Prostate gland (tissue), 2 donors: Measurements from ENCODE around the gene L1CAM. TPM values are rescaled to one million over a fixed set of nuclear protein-coding genes. Genes with fewer than 3 reads are reported as not detected.

Experiments
- DNase-seq: peaks from one replicate; pipeline ENCODE4 v3.0.0-alpha.2; 2019; ENCODE audit warnings: low spot score
- H3K27ac ChIP-seq, 2 donors: fragments of 200-600 bp; sonication (generic); 2 replicates each; pipeline ENCODE4 v1.5.1; 2017 to 2019
- H3K27me3 ChIP-seq: fragments of 200-600 bp; sonication (generic); replicated peaks from 2 replicates; pipeline ENCODE4 v1.5.1; 2019; ENCODE audit not compliant: insufficient read depth
- H3K36me3 ChIP-seq, 2 donors: fragments of 200-600 bp; sonication (generic); 1 replicate in 1 of 2; 2 replicates in 1 of 2; pipeline versions ENCODE4 v1.5.1 to v1.8.1; 2017 to 2019
- H3K4me1 ChIP-seq: fragments of 200-600 bp; sonication (generic); replicated peaks from 2 replicates; pipeline ENCODE4 v1.5.1; 2019
- H3K4me3 ChIP-seq, 2 donors: fragments of 200-600 bp; sonication (generic); 2 replicates each; pipeline ENCODE4 v1.5.1; 2017 to 2019
- H3K9me3 ChIP-seq: fragments of 200-600 bp; sonication (generic); 2 replicates; pipeline ENCODE4 v1.5.1; 2017
- CTCF ChIP-seq, 4 experiments: fragments of 200-600 bp in 2 of 4; fragments of 450-650 bp in 2 of 4; sonication (generic) in 2 of 4; IDR thresholded peaks; 1 replicate in 3 of 4; 2 replicates in 1 of 4; pipeline ENCODE4 v1.5.1; 2016 to 2019; ENCODE audit warnings: antibody characterized with exemption in 4 of 4, mild to moderate bottlenecking in 2 of 4, moderate library complexity in 2 of 4
- POLR2A ChIP-seq: fragments of 450-650 bp; IDR thresholded peaks from one replicate; pipeline ENCODE4 v1.6.1; 2016; ENCODE audit warnings: antibody characterized with exemption, mild to moderate bottlenecking
- POLR2AphosphoS5 ChIP-seq: sonication (generic); formaldehyde crosslinking; IDR thresholded peaks from one replicate; pipeline ENCODE4 v1.6.1; 2017; ENCODE audit warnings: antibody characterized with exemption
- WGBS: methylation state at CpG from one replicate; pipeline ENCODE4 v1.1.5; 2018; 5-methylcytosine and 5-hydroxymethylcytosine counted together
- intact Hi-C: fragments of 100-400 bp; cut with DNase I; formaldehyde crosslinking; loops from one replicate; pipeline ENCODE4 v1.14.2; 2022
- total RNA-seq, 2 donors: library from RNA; depleted of rRNA; stranded (reverse); fragments of >200 nt; gene quantifications; one replicate each; pipeline ENCODE4 v1.1.0, GENCODE V29; 2016

L1CAM gene
- total RNA-seq, 2 donors from 2014 or later = 0.73 to 18.0 TPM

- DNase-seq = no peak
- Histone ChIP-seq H3K27ac (no peak overlapping the region), H3K4me3 (no peak overlapping the region), H3K27me3 (no peaks in the 10 kb centered on the region), H3K36me3 (no peaks in the 10 kb centered on the region), H3K4me1 (no peaks in the 10 kb centered on the region), H3K9me3 (no peaks in the 10 kb centered on the region)
- 31% methylated on average over 7 of the region's 10 CpGs for WGBS
- TF ChIP-seq POLR2A (no peak), CTCF (IDR thresholded peaks at IDR 0.05) (no peak), POLR2AphosphoS5 (no peak)
- intact Hi-C loops = no loop called here
Measured at GRCh38 chrX:153861151-153861550, 24.8 kb downstream of the L1CAM start.

- Histone ChIP-seq H3K9me3 (no peaks in the 10 kb centered on the region), H3K36me3 (no peaks in the 10 kb centered on the region), H3K27ac (no peak overlapping the region), H3K27me3 (peaks cover 2% of the 10 kb centered on the region), H3K4me3 (no peak overlapping the region), H3K4me1 (no peaks in the 10 kb centered on the region)
- intact Hi-C loops = no loop called here
- 83% methylated on average over 2 of the region's 2 CpGs for WGBS
- TF ChIP-seq CTCF (IDR thresholded peaks at IDR 0.05) (no peak), POLR2A (no peak), POLR2AphosphoS5 (no peak)
- no peak for DNase-seq
Measured at GRCh38 chrX:153857348-153857903, 28.5 kb downstream of the L1CAM start.

- Histone ChIP-seq H3K27me3 (peaks cover 2% of the 10 kb centered on the region), H3K4me1 (no peaks in the 10 kb centered on the region), H3K27ac (no peak overlapping the region), H3K9me3 (no peaks in the 10 kb centered on the region), H3K36me3 (no peaks in the 10 kb centered on the region), H3K4me3 (no peak overlapping the region)
- WGBS = 81% methylated on average over 9 of the region's 9 CpGs
- TF ChIP-seq POLR2A = no peak
- no peak for TF ChIP-seq POLR2AphosphoS5
- no peak for TF ChIP-seq CTCF (IDR thresholded peaks at IDR 0.05)
- intact Hi-C loops = no loop called here
- DNase-seq = no peak
Measured at GRCh38 chrX:153854702-153855101, 31.3 kb downstream of the L1CAM start.

GRCh38 chrX:153853902-153854267 is 32.1 kb downstream of the L1CAM start:
- Histone ChIP-seq H3K27ac (no peak overlapping the region), H3K4me3 (no peak overlapping the region), H3K27me3 (peaks cover 2% of the 10 kb centered on the region), H3K4me1 (no peaks in the 10 kb centered on the region), H3K9me3 (no peaks in the 10 kb centered on the region), H3K36me3 (no peaks in the 10 kb centered on the region)
- no peak for TF ChIP-seq POLR2AphosphoS5
- intact Hi-C loops = no loop called here
- 94% methylated on average over 3 of the region's 3 CpGs for WGBS
- no peak for DNase-seq

GRCh38 chrX:153853180-153853901 is 32.6 kb downstream of the L1CAM start:
- peaks cover 2% of the 10 kb centered on the region for H3K27me3 ChIP-seq
- intact Hi-C loops = no loop called here
- H3K9me3 ChIP-seq = no peaks in the 10 kb centered on the region
- H3K4me1 ChIP-seq = no peaks in the 10 kb centered on the region
- H3K36me3 ChIP-seq = no peaks in the 10 kb centered on the region
- no peak overlapping the region for H3K4me3 ChIP-seq
- WGBS = 57% methylated on average over 3 of the region's 3 CpGs
- H3K27ac ChIP-seq = no peak overlapping the region
- DNase-seq = no peak
- TF ChIP-seq POLR2AphosphoS5 = no peak

- TF ChIP-seq POLR2A (no peak), POLR2AphosphoS5 (no peak), CTCF (IDR thresholded peaks at IDR 0.05) (no peak)
- 20% methylated on average over 3 of the region's 3 CpGs for WGBS
- Histone ChIP-seq H3K27me3 (peaks cover 2% of the 10 kb centered on the region), H3K36me3 (no peaks in the 10 kb centered on the region), H3K4me1 (no peaks in the 10 kb centered on the region), H3K27ac (no peak overlapping the region), H3K9me3 (no peaks in the 10 kb centered on the region), H3K4me3 (no peak overlapping the region)
- no peak for DNase-seq
- intact Hi-C loops = no loop called here
Measured at GRCh38 chrX:153851981-153852380, 34.0 kb downstream of the L1CAM start.
